K562 (cell line): ENCODE data around the gene CDADC1.

Experiments
- BHLHE40 ChIP-seq: IDR thresholded peaks from 2 replicates; pipeline ENCODE4 v1.6.1; 2011; ENCODE audit warnings: low read length, improper control_type of control experiment
- CEBPB ChIP-seq: fragments of 450-650 bp; IDR thresholded peaks from 2 replicates; pipeline ENCODE4 v1.6.1; 2016; ENCODE audit warnings: missing genetic modification characterization, missing compliant biosample characterization
- FOXA1 ChIP-seq: fragments of 450-650 bp; IDR thresholded peaks from 2 replicates; pipeline ENCODE4 v1.6.1; 2016; ENCODE audit warnings: mild to moderate bottlenecking, borderline replicate concordance
- NR2F6 ChIP-seq: fragments of 450-650 bp; formaldehyde crosslinking; IDR thresholded peaks from 2 replicates; pipeline ENCODE4 v1.4.0; 2020; ENCODE audit warnings: mild to moderate bottlenecking
- POLR2A ChIP-seq: fragments of 450-650 bp; conservative IDR thresholded peaks from 2 replicates; pipeline ENCODE4 v1.6.1; 2016
- RFX7 ChIP-seq: fragments of 250-450 bp; sonication (Bioruptor Pico); IDR thresholded peaks from 2 replicates; pipeline ENCODE4 v1.5.1; 2021; ENCODE audit warnings: mild to moderate bottlenecking
- SMARCC2 ChIP-seq: fragments of 450-650 bp; IDR thresholded peaks from 2 replicates; pipeline ENCODE4 v1.6.1; 2017; ENCODE audit warnings: antibody characterized with exemption, moderate library complexity, mild to moderate bottlenecking, low read depth
- TBL1XR1 ChIP-seq, 2 experiments: IDR thresholded peaks; 2 replicates each; pipeline ENCODE4 v1.6.1; 2012; ENCODE audit warnings: improper control_type of control experiment in 2 of 2, low read length in 2 of 2, mild to moderate bottlenecking in 1 of 2
- ZNF143 ChIP-seq: sonication (generic); formaldehyde crosslinking; IDR thresholded peaks from 2 replicates; pipeline ENCODE4 v1.9.0; 2022; ENCODE audit warnings: mild to moderate bottlenecking, missing genetic modification reagents
- ZNF274 ChIP-seq: IDR thresholded peaks from 2 replicates; pipeline ENCODE4 v1.6.1; 2011; ENCODE audit warnings: low read depth, mild to moderate bottlenecking, low read length, moderate library complexity, borderline replicate concordance
- TF ChIP-seq, protein P1 (sequence below), 3 experiments: IDR thresholded peaks in 2 of 3; conservative IDR thresholded peaks in 1 of 3; 2 replicates each; pipeline ENCODE4 v1.5.1; 2011 to 2012; ENCODE audit warnings: low read length in 3 of 3, mild to moderate bottlenecking in 3 of 3, control low read depth in 2 of 3, improper control_type of control experiment in 1 of 3, inconsistent platforms in 1 of 3, low read depth in 1 of 3, mixed read lengths in 1 of 3, moderate library complexity in 1 of 3; ENCODE audit not compliant: insufficient read depth in 2 of 3
- TF ChIP-seq, protein P2 (sequence below): fragments of 200-600 bp; sonication (generic); IDR thresholded peaks from one replicate; pipeline ENCODE4 v1.6.1; 2012; ENCODE audit warnings: mild to moderate bottlenecking, low read depth, low read length, inconsistent platforms
- TF ChIP-seq, protein P3 (sequence below): sonication (generic); formaldehyde crosslinking; IDR thresholded peaks from 2 replicates; pipeline ENCODE4 v1.8.0; 2022; ENCODE audit warnings: missing genetic modification reagents, mild to moderate bottlenecking, borderline replicate concordance

DNA sequence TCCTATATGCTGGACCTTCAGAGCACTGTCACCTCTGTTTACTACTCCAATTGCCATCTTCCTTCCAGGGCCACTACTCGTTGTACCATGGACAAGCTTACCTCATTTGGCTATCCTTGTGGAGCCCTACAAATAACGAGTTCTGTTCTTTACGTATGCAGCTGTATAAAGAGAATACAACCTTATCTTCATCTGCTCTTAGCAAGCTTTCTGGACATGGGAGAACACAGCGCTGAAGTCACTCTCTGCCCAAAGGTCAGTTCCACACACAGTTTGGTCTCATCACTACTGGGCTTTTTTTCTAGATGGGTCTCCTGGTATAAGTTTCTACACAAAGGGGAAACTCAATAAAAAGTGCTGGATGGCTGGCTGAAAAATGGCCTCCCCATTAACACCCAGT is 88.9 kb downstream of the CDADC1 start:
- TF ChIP-seq BHLHE40 (no peak), SMARCC2 (no peak), ZNF143 (CRISPR knock-in tag) (no peak), POLR2A (no peak), RFX7 (CRISPR knock-in tag) (no peak), NR2F6 (no peak), ZNF274 (no peak), TBL1XR1 (IDR thresholded peaks at IDR 0.05; ENCODE audit: low read length in 2 of 2) (no peak), FOXA1 (no peak), CEBPB (no peak)
- TF ChIP-seq, protein P1, sequence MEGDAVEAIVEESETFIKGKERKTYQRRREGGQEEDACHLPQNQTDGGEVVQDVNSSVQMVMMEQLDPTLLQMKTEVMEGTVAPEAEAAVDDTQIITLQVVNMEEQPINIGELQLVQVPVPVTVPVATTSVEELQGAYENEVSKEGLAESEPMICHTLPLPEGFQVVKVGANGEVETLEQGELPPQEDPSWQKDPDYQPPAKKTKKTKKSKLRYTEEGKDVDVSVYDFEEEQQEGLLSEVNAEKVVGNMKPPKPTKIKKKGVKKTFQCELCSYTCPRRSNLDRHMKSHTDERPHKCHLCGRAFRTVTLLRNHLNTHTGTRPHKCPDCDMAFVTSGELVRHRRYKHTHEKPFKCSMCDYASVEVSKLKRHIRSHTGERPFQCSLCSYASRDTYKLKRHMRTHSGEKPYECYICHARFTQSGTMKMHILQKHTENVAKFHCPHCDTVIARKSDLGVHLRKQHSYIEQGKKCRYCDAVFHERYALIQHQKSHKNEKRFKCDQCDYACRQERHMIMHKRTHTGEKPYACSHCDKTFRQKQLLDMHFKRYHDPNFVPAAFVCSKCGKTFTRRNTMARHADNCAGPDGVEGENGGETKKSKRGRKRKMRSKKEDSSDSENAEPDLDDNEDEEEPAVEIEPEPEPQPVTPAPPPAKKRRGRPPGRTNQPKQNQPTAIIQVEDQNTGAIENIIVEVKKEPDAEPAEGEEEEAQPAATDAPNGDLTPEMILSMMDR (IDR thresholded peaks at IDR 0.05 in 2 of 3, conservative IDR thresholded peaks at IDR 0.05 in 1 of 3; ENCODE audit: insufficient read depth in 2 of 3, low read depth in 1 of 3, low read length in 3 of 3), result no peak
- TF ChIP-seq, protein P2, sequence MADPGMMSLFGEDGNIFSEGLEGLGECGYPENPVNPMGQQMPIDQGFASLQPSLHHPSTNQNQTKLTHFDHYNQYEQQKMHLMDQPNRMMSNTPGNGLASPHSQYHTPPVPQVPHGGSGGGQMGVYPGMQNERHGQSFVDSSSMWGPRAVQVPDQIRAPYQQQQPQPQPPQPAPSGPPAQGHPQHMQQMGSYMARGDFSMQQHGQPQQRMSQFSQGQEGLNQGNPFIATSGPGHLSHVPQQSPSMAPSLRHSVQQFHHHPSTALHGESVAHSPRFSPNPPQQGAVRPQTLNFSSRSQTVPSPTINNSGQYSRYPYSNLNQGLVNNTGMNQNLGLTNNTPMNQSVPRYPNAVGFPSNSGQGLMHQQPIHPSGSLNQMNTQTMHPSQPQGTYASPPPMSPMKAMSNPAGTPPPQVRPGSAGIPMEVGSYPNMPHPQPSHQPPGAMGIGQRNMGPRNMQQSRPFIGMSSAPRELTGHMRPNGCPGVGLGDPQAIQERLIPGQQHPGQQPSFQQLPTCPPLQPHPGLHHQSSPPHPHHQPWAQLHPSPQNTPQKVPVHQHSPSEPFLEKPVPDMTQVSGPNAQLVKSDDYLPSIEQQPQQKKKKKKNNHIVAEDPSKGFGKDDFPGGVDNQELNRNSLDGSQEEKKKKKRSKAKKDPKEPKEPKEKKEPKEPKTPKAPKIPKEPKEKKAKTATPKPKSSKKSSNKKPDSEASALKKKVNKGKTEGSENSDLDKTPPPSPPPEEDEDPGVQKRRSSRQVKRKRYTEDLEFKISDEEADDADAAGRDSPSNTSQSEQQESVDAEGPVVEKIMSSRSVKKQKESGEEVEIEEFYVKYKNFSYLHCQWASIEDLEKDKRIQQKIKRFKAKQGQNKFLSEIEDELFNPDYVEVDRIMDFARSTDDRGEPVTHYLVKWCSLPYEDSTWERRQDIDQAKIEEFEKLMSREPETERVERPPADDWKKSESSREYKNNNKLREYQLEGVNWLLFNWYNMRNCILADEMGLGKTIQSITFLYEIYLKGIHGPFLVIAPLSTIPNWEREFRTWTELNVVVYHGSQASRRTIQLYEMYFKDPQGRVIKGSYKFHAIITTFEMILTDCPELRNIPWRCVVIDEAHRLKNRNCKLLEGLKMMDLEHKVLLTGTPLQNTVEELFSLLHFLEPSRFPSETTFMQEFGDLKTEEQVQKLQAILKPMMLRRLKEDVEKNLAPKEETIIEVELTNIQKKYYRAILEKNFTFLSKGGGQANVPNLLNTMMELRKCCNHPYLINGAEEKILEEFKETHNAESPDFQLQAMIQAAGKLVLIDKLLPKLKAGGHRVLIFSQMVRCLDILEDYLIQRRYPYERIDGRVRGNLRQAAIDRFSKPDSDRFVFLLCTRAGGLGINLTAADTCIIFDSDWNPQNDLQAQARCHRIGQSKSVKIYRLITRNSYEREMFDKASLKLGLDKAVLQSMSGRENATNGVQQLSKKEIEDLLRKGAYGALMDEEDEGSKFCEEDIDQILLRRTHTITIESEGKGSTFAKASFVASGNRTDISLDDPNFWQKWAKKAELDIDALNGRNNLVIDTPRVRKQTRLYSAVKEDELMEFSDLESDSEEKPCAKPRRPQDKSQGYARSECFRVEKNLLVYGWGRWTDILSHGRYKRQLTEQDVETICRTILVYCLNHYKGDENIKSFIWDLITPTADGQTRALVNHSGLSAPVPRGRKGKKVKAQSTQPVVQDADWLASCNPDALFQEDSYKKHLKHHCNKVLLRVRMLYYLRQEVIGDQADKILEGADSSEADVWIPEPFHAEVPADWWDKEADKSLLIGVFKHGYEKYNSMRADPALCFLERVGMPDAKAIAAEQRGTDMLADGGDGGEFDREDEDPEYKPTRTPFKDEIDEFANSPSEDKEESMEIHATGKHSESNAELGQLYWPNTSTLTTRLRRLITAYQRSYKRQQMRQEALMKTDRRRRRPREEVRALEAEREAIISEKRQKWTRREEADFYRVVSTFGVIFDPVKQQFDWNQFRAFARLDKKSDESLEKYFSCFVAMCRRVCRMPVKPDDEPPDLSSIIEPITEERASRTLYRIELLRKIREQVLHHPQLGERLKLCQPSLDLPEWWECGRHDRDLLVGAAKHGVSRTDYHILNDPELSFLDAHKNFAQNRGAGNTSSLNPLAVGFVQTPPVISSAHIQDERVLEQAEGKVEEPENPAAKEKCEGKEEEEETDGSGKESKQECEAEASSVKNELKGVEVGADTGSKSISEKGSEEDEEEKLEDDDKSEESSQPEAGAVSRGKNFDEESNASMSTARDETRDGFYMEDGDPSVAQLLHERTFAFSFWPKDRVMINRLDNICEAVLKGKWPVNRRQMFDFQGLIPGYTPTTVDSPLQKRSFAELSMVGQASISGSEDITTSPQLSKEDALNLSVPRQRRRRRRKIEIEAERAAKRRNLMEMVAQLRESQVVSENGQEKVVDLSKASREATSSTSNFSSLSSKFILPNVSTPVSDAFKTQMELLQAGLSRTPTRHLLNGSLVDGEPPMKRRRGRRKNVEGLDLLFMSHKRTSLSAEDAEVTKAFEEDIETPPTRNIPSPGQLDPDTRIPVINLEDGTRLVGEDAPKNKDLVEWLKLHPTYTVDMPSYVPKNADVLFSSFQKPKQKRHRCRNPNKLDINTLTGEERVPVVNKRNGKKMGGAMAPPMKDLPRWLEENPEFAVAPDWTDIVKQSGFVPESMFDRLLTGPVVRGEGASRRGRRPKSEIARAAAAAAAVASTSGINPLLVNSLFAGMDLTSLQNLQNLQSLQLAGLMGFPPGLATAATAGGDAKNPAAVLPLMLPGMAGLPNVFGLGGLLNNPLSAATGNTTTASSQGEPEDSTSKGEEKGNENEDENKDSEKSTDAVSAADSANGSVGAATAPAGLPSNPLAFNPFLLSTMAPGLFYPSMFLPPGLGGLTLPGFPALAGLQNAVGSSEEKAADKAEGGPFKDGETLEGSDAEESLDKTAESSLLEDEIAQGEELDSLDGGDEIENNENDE, result no peak
- TF ChIP-seq, protein P3, sequence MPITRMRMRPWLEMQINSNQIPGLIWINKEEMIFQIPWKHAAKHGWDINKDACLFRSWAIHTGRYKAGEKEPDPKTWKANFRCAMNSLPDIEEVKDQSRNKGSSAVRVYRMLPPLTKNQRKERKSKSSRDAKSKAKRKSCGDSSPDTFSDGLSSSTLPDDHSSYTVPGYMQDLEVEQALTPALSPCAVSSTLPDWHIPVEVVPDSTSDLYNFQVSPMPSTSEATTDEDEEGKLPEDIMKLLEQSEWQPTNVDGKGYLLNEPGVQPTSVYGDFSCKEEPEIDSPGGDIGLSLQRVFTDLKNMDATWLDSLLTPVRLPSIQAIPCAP (CRISPR knock-in tag), result no peak
